Measurements from ENCODE around the gene KPNA3.

KPNA3 gene

GRCh38 chr13:49746111-49746510 is 46.4 kb downstream of the KPNA3 start:
- peaks cover 45% of the 10 kb centered on the region for H3K79me2 ChIP-seq (ENCODE audit: control insufficient read depth, low read length)
- no peak for TF ChIP-seq EZH2phosphoT487 (IDR thresholded peaks at IDR 0.05; ENCODE audit: borderline replicate concordance, low read length)
- TF ChIP-seq CTCF (IDR thresholded peaks at IDR 0.05; ENCODE audit: low read depth, low read length, poor library complexity, severe bottlenecking): no peak

GRCh38 chr13:49740870-49741269 is 51.6 kb downstream of the KPNA3 start:
- Histone ChIP-seq H3K4me2 (ENCODE audit: low read length) (no peak overlapping the region), H3K27ac (ENCODE audit: low read depth, low read length) (no peak overlapping the region), H3K79me2 (ENCODE audit: control insufficient read depth, low read length) (0 out of 2 replicates have a peak, but pooled peaks cover 2% of the 10 kb centered on the region), H3K4me1 (ENCODE audit: control insufficient read depth, low read length) (peaks cover 14% of the 10 kb centered on the region), H4K20me1 (ENCODE audit: control insufficient read depth, insufficient read depth, low read depth, low read length) (no peaks in the 10 kb centered on the region), H3K36me3 (ENCODE audit: control insufficient read depth, low read length) (peaks cover 60% of the 10 kb centered on the region), H3K9me2 (replicated peaks; ENCODE audit: control insufficient read depth, low read length) (no peaks in the 10 kb centered on the region), H3K4me3 (ENCODE audit: low read length) (no peak overlapping the region), H3K9me3 (ENCODE audit: control insufficient read depth, insufficient read depth, low read length) (no peaks in the 10 kb centered on the region), H3F3A (ENCODE audit: control insufficient read depth, insufficient read depth) (no peaks in the 10 kb centered on the region), H3K27me3 (ENCODE audit: control insufficient read depth, low read length) (no peaks in the 10 kb centered on the region)
- TF ChIP-seq CTCF (IDR thresholded peaks at IDR 0.05; ENCODE audit: low read depth, low read length, poor library complexity, severe bottlenecking): no peak
- no peak for TF ChIP-seq EZH2phosphoT487 (IDR thresholded peaks at IDR 0.05; ENCODE audit: borderline replicate concordance, low read length)

More at GRCh38 chr13:49746111-49746510, 46.4 kb downstream of the KPNA3 start:
- Histone ChIP-seq H3K36me3 (ENCODE audit: control insufficient read depth, low read length) (peaks cover 51% of the 10 kb centered on the region), H3K4me1 (ENCODE audit: control insufficient read depth, low read length) (peaks cover 12% of the 10 kb centered on the region), H3K4me3 (ENCODE audit: low read length) (no peak overlapping the region), H4K20me1 (ENCODE audit: control insufficient read depth, insufficient read depth, low read depth, low read length) (peaks cover 11% of the 10 kb centered on the region; the same call in 1 of the 2 replicates), H3K9me3 (ENCODE audit: control insufficient read depth, insufficient read depth, low read length) (no peaks in the 10 kb centered on the region), H3K4me2 (ENCODE audit: low read length) (no peak overlapping the region), H3F3A (ENCODE audit: control insufficient read depth, insufficient read depth) (no peaks in the 10 kb centered on the region), H3K27ac (ENCODE audit: low read depth, low read length) (no peak overlapping the region), H3K9me2 (replicated peaks; ENCODE audit: control insufficient read depth, low read length) (no peaks in the 10 kb centered on the region), H3K27me3 (ENCODE audit: control insufficient read depth, low read length) (no peaks in the 10 kb centered on the region)

GRCh38 chr13:49739498-49740187 is 52.8 kb downstream of the KPNA3 start:
- Histone ChIP-seq H3K4me3 (ENCODE audit: low read length) (no peak overlapping the region), H3K9me3 (ENCODE audit: control insufficient read depth, insufficient read depth, low read length) (no peaks in the 10 kb centered on the region), H3K79me2 (ENCODE audit: control insufficient read depth, low read length) (no peaks in the 10 kb centered on the region), H3K27ac (ENCODE audit: low read depth, low read length) (no peak overlapping the region), H3K9me2 (replicated peaks; ENCODE audit: control insufficient read depth, low read length) (no peaks in the 10 kb centered on the region), H3K4me1 (ENCODE audit: control insufficient read depth, low read length) (peaks cover 14% of the 10 kb centered on the region), H3F3A (ENCODE audit: control insufficient read depth, insufficient read depth) (no peaks in the 10 kb centered on the region), H3K36me3 (ENCODE audit: control insufficient read depth, low read length) (peaks cover 51% of the 10 kb centered on the region), H4K20me1 (ENCODE audit: control insufficient read depth, insufficient read depth, low read depth, low read length) (no peaks in the 10 kb centered on the region), H3K27me3 (ENCODE audit: control insufficient read depth, low read length) (no peaks in the 10 kb centered on the region), H3K4me2 (ENCODE audit: low read length) (no peak overlapping the region)
- no peak for TF ChIP-seq CTCF (IDR thresholded peaks at IDR 0.05; ENCODE audit: low read depth, low read length, poor library complexity, severe bottlenecking)
- no peak for TF ChIP-seq EZH2phosphoT487 (IDR thresholded peaks at IDR 0.05; ENCODE audit: borderline replicate concordance, low read length)
